HG02763 (cell line): ENCODE measurements around the gene NLGN3.

Experiments used
- ATAC-seq: cut with Tn5 transposase; IDR thresholded peaks from one replicate; pipeline ENCODE4 v1.9.1; 2021; ENCODE audit warnings: mild to moderate bottlenecking, moderate library complexity; ENCODE audit not compliant: unreplicated experiment

The NLGN3 gene

GRCh38 chrX:71210816-71211215, 66.2 kb downstream of the NLGN3 start:
- no peak for ATAC-seq

GRCh38 chrX:71212536-71212935, 67.9 kb downstream of the NLGN3 start:
- no peak for ATAC-seq

- no peak for ATAC-seq
Measured at GRCh38 chrX:71214152-71214551, 69.5 kb downstream of the NLGN3 start.

- ATAC-seq = no peak
Measured at GRCh38 chrX:71214604-71215337, 70.1 kb downstream of the NLGN3 start.

- no peak for ATAC-seq
Measured at GRCh38 chrX:71215338-71215912, 70.8 kb downstream of the NLGN3 start.

- no peak for ATAC-seq
Measured at GRCh38 chrX:71216485-71216884, 71.8 kb downstream of the NLGN3 start.

- ATAC-seq = no peak
Measured at GRCh38 chrX:71217298-71217697, 72.7 kb downstream of the NLGN3 start.
